Stomach smooth muscle (tissue), 2 donors: ENCODE measurements around the gene FGF5.

Experiments
- H3K27ac ChIP-seq: one replicate; pipeline ENCODE4 v1.7.0; 2013; ENCODE audit warnings: mild to moderate bottlenecking, low read length, inconsistent platforms
- H3K27me3 ChIP-seq, 2 donors: one replicate each; pipeline ENCODE4 v1.7.0; 2013; ENCODE audit warnings: low read length in 2 of 2; ENCODE audit not compliant: insufficient read depth in 2 of 2, control insufficient read depth in 1 of 2
- H3K36me3 ChIP-seq, 2 donors: one replicate each; pipeline ENCODE4 v1.7.0; 2013; ENCODE audit warnings: low read length in 2 of 2; ENCODE audit not compliant: control insufficient read depth in 2 of 2, insufficient read depth in 2 of 2
- H3K4me1 ChIP-seq: one replicate; pipeline ENCODE4 v1.7.0; 2013; ENCODE audit warnings: low read length; ENCODE audit not compliant: control insufficient read depth, insufficient read depth
- H3K4me3 ChIP-seq, 2 donors: one replicate each; pipeline ENCODE4 v1.7.0; 2013; ENCODE audit warnings: low read length in 2 of 2
- H3K9ac ChIP-seq, 2 donors: one replicate each; pipeline ENCODE4 v1.7.0; 2013; ENCODE audit warnings: low read length in 2 of 2, mild to moderate bottlenecking in 1 of 2
- H3K9me3 ChIP-seq, 2 donors: one replicate each; pipeline ENCODE4 v1.7.0; 2013; ENCODE audit warnings: low read length in 2 of 2; ENCODE audit not compliant: control insufficient read depth in 2 of 2
- donor health status: healthy.
- donor health status: Pancreatic carcinoma.

The FGF5 gene, protein sequence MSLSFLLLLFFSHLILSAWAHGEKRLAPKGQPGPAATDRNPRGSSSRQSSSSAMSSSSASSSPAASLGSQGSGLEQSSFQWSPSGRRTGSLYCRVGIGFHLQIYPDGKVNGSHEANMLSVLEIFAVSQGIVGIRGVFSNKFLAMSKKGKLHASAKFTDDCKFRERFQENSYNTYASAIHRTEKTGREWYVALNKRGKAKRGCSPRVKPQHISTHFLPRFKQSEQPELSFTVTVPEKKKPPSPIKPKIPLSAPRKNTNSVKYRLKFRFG

DNA sequence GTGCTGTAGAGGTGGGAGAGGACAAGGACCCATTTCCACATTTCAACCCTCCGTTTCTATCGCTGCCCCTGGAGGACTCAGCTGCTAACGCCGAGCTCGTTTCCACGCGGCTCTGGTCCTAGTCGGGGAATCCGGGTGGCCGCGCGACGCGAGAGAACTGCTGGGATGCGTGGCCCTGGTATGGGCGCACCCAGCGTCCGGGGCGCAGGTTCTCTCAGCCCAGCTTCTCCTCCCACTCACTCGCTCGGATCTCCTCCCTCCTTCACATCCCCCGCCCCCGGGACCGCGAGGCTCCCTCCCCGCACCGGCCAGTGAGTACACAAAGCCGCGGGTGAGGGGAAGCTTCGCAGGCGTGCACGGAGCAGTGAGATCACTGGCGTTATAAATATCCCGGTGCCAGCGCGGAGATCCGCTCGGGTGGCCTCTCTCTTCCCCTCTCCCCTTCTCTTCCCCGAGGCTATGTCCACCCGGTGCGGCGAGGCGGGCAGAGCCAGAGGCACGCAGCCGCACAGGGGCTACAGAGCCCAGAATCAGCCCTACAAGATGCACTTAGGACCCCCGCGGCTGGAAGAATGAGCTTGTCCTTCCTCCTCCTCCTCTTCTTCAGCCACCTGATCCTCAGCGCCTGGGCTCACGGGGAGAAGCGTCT is at the start of gene FGF5:
FGF5 (plus strand) TSS at position 412 of the 649 bp plus-strand sequence; CDS start at position 573, 161 bp downstream.
- Histone ChIP-seq H3K9ac (peak within 1 kb of the TSS; percentile 73 to 93), H3K27me3 (peaks cover 23 to 25% of the 10 kb centered on the region in 2 donors), H3K36me3 (no peaks in the 10 kb centered on the region), H3K4me3 (peak within 1 kb of the TSS; percentile 85 to 99), H3K9me3 (no peaks in the 10 kb centered on the region), H3K4me1 (peaks cover 13% of the 10 kb centered on the region), H3K27ac (peak within 1 kb of the TSS; percentile 69)

DNA sequence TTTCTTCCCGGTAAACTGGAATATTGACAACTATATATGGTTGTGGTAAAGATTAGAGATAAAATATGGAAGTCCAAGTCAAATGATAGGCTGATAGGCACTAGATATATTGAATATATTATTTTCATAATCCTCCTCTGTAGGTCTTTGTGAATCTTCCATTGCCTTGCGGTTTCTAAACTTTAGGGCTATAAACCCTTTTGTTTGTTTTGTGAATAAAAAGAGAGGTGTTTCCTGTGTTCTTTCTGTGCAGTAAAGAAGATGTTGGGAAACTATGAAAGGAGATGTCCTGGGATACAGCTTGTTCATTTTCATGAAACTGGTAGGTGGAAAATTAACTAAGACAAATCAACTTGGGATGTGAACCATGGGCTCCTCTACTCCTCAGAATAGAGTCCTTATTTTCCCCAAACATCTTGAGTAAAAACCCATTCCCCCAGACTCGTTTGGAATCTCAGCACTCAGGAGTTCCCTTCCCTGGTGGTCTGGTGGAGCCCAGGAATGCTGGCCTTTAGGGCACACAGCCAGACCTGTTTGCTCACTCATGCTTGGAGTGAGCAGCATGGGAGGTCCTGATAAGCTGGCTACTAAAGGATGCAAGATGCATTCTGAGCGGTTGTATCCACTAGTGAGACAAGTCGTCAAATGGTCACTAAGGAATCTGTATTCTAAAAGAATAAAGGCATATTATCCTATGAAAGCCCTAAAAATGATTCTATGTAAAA is 47.0 kb upstream of the FGF5 start:
- no peaks in the 10 kb centered on the region for H3K36me3 ChIP-seq
- no peak overlapping the region for H3K27ac ChIP-seq
- H3K9me3 ChIP-seq: no peaks in the 10 kb centered on the region
- no peaks in the 10 kb centered on the region for H3K4me1 ChIP-seq
- no peak overlapping the region for H3K9ac ChIP-seq
- no peak overlapping the region for H3K4me3 ChIP-seq
- H3K27me3 ChIP-seq: no peaks in the 10 kb centered on the region

DNA sequence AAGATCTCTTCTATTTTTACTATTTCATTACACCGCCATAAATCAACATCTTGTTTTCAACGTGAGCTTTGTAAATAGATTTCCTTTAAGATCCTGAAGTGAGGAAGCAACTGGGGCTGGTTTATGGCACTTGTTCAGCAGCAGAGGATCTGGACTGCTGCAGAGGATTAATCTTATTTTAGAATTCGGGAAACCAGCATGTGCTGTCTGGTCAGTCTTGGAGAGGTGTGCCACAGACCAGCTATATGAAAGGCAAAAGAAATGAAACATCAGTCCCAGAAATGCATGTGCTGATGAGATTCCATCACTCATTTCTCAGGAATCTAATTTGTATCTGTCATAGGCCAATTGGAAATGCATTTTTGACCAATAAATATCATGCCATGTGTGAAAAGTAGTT is 45.8 kb upstream of the FGF5 start:
- Histone ChIP-seq H3K9ac (no peak overlapping the region), H3K9me3 (no peaks in the 10 kb centered on the region), H3K27ac (no peak overlapping the region), H3K36me3 (no peaks in the 10 kb centered on the region), H3K4me1 (no peaks in the 10 kb centered on the region), H3K4me3 (no peak overlapping the region), H3K27me3 (no peaks in the 10 kb centered on the region)

DNA sequence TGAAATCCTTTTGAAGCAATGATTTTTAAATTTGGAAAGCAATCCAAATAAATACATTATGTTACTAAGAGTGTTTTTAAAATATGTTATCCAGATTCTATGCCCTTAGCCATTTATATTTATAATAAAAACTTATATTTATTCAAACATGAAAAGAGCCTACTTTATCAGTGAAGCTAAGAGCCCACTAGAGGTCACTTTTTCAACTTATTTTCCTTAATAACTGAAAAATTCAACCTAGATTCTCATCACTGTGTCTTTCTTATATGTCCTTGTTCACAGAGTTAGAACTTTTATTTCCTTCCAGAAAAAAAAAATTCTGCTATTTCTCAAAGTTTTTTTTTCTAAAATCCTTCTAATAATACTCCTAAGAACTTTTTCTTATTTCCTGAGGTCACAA is 45.3 kb upstream of the FGF5 start:
- Histone ChIP-seq H3K36me3 (no peaks in the 10 kb centered on the region), H3K27me3 (no peaks in the 10 kb centered on the region), H3K9ac (no peak overlapping the region), H3K27ac (no peak overlapping the region), H3K9me3 (no peaks in the 10 kb centered on the region), H3K4me1 (no peaks in the 10 kb centered on the region), H3K4me3 (no peak overlapping the region)

DNA sequence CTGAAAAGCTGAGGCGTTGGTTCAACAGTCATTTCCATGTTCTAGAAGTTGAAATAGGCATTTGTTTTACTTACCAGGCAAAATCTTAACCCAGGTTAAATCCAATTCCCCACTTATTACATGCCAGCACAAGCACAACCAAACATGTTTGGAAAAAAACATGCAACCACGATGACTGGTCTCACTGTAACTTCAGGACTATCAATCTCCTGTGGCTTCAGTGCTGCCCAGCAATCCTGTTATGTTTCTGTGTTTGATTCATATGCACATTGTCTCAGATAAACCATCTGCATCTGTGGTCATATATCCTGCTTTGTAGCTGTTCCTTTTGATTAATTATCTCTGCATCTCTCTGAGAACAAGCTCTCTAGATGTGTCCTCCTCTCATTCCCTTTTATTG is 40.9 kb upstream of the FGF5 start:
- no peak overlapping the region for H3K9ac ChIP-seq
- H3K4me1 ChIP-seq: no peaks in the 10 kb centered on the region
- H3K27ac ChIP-seq: no peak overlapping the region
- no peaks in the 10 kb centered on the region for H3K27me3 ChIP-seq
- H3K9me3 ChIP-seq: no peaks in the 10 kb centered on the region
- no peak overlapping the region for H3K4me3 ChIP-seq
- H3K36me3 ChIP-seq: no peaks in the 10 kb centered on the region

DNA sequence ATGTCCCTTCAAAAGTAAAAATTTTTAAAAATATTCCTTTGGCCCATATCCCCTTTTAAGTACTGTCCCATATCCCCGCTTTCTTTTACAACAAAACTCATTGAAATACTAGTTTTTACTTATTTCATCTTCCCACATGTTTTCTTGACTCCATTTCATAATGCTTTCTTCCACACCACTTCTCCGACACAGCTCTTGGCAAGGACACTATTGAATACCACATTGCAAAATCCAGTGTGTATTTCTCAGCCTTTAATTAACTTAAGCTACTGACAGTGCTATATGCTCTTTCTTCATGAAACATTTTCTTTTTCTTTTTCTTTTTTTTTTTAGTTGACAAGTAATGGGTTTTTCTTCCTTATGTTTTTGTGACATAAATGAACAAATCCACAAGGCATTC is 40.4 kb upstream of the FGF5 start:
- H3K27me3 ChIP-seq: no peaks in the 10 kb centered on the region
- H3K27ac ChIP-seq: no peak overlapping the region
- H3K4me1 ChIP-seq: no peaks in the 10 kb centered on the region
- H3K9ac ChIP-seq: no peak overlapping the region
- H3K9me3 ChIP-seq: no peaks in the 10 kb centered on the region
- H3K4me3 ChIP-seq: no peak overlapping the region
- H3K36me3 ChIP-seq: no peaks in the 10 kb centered on the region

DNA sequence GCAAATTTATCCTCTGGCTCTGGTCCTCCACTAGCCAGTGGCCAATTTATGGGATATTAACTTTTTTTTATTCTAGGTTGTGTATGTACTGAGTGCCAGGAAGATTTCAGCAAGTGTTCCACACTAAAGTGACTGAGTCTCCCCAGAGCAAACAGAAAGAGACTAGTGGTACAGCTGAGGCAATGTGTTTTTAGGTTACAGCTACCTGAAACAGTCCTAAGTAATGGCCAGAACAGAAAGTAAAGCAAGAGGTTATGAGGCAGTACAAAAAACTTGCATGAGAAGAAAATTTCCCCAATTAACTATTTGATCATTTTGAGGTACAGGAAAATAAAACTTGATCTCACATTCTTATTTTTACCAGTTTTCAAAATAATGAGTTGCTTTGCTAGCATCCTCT is 38.0 kb upstream of the FGF5 start:
- H3K27me3 ChIP-seq: no peaks in the 10 kb centered on the region
- no peak overlapping the region for H3K4me3 ChIP-seq
- H3K27ac ChIP-seq: no peak overlapping the region
- no peaks in the 10 kb centered on the region for H3K9me3 ChIP-seq
- H3K9ac ChIP-seq: no peak overlapping the region
- no peaks in the 10 kb centered on the region for H3K4me1 ChIP-seq
- no peaks in the 10 kb centered on the region for H3K36me3 ChIP-seq

DNA sequence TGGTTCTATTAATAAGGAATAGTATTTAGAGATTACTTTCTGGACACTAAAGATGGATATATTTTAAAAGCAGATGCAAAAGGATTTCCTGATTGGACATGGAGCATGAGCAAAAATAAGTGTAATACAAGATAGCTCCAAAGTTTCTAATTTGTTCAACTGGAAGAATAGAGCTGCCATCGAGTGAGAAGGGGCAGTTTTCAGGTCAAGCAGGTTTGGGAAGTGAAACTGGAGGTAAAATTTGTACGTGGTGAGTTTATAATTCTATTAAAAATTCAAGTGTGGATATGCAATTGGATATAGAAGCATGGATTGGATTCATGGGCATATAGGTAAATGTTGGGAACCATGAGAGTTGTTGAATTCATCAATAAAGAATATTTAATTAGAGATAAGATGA is 37.3 kb upstream of the FGF5 start:
- H3K27ac ChIP-seq: no peak overlapping the region
- H3K36me3 ChIP-seq: no peaks in the 10 kb centered on the region
- no peak overlapping the region for H3K9ac ChIP-seq
- no peak overlapping the region for H3K4me3 ChIP-seq
- no peaks in the 10 kb centered on the region for H3K27me3 ChIP-seq
- H3K4me1 ChIP-seq: no peaks in the 10 kb centered on the region
- no peaks in the 10 kb centered on the region for H3K9me3 ChIP-seq

DNA sequence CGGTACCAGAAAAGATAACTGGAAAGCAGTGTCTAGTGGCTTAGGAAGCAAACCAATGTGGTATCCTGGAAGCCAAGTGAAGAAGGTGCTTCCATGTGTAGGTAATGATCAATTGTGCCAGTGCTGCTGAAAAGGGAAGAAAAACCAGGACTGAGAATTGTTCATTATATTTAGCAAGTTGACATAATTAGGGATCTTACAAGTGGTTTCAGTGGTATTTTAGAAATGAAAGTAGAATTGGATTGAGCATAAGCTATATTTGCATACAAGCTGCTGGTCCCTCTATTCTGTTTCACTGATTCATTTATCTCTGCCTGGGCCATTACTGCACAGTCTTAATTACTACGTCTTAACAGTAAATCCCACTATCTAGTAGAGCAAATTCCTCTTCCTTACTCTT is 36.9 kb upstream of the FGF5 start:
- H3K36me3 ChIP-seq: no peaks in the 10 kb centered on the region
- no peaks in the 10 kb centered on the region for H3K27me3 ChIP-seq
- no peak overlapping the region for H3K4me3 ChIP-seq
- no peak overlapping the region for H3K9ac ChIP-seq
- H3K9me3 ChIP-seq: no peaks in the 10 kb centered on the region
- no peak overlapping the region for H3K27ac ChIP-seq
- H3K4me1 ChIP-seq: no peaks in the 10 kb centered on the region

DNA sequence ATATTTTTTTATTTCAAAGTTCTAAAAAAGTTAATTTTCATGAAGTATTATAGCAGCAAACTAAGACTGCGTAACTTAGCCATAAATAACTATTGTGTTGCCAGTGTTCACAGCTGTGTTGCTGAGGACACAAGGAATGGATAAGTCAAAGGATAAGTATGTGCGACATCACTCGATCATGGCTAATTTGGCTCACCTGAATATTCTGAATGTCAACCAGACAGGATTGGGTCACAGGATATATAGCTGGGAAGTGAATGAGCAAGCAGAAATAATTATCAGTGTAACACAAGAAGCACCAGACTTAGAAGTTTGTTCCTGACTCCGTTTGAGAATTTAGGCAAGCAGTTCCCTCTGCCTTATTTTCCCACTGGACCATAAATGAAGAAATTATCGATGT is 35.3 kb upstream of the FGF5 start:
- Histone ChIP-seq H3K4me3 (no peak overlapping the region), H3K9me3 (no peaks in the 10 kb centered on the region), H3K36me3 (no peaks in the 10 kb centered on the region), H3K27ac (no peak overlapping the region), H3K9ac (no peak overlapping the region), H3K4me1 (no peaks in the 10 kb centered on the region), H3K27me3 (no peaks in the 10 kb centered on the region)
